ENCODE measurements around the gene METRN.

Gene METRN

DNA sequence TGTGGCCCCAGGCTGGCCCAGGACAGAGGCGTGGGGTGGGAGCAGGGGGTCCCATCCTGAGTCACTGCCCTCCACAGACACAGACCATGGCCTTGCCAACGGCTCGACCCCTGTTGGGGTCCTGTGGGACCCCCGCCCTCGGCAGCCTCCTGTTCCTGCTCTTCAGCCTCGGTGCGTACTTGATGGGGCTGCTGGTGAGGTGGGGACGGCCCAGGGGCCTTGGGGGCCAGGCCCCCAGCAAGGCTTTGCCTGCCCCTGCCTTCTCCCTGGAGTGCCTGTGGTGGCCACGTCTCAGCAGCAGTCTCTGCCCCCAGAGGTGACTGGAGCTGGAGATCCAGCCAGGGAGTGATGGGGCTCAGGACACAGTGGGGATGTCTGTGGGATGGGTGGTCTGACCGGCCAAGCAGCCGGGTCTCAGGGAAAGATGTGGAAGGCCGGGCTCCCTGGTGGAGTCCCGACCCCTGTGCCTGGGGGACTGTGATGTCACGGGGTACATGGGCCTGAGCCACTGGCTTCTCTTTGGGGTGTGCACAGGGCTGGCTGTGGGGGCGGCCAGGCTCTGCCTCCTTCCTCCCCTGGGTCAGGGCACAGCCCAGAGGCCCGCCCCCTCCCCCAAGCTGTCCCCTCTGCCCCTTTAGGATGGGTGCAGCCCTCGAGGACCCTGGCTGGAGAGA, 47.8 kb downstream of the METRN start:
- H2AFZ ChIP-seq, result no peak overlapping the region
- H3K9ac ChIP-seq, result no peak overlapping the region
- H3K4me1 ChIP-seq, result no peaks in the 10 kb centered on the region
- no peaks in the 10 kb centered on the region for H3K36me3 ChIP-seq (ENCODE audit: control insufficient read depth, insufficient read depth, low read length)
- no peaks in the 10 kb centered on the region for H3K27me3 ChIP-seq (ENCODE audit: control insufficient read depth, insufficient read depth, low read length)
- no peaks in the 10 kb centered on the region for H3K9me3 ChIP-seq (ENCODE audit: control insufficient read depth, low read length)
- H3K79me2 ChIP-seq, result no peaks in the 10 kb centered on the region
- no peak for TF ChIP-seq CTCF (IDR thresholded peaks at IDR 0.05)
- H3K4me2 ChIP-seq (ENCODE audit: low read length), result no peak overlapping the region
- no peak overlapping the region for H3K27ac ChIP-seq
- no peak overlapping the region for H3K4me3 ChIP-seq (ENCODE audit: low read depth, low read length)

- TF ChIP-seq CTCF (IDR thresholded peaks at IDR 0.05), result no peak
- Histone ChIP-seq H3K4me3 (ENCODE audit: low read depth, low read length) (no peak overlapping the region), H3K9me3 (ENCODE audit: control insufficient read depth, low read length) (no peaks in the 10 kb centered on the region), H3K36me3 (ENCODE audit: control insufficient read depth, insufficient read depth, low read length) (no peaks in the 10 kb centered on the region), H3K4me2 (ENCODE audit: low read length) (no peak overlapping the region), H3K27ac (no peak overlapping the region), H2AFZ (no peak overlapping the region), H3K9ac (no peak overlapping the region), H3K4me1 (no peaks in the 10 kb centered on the region), H3K27me3 (ENCODE audit: control insufficient read depth, insufficient read depth, low read length) (no peaks in the 10 kb centered on the region), H3K79me2 (no peaks in the 10 kb centered on the region)
These were observed 48.7 kb downstream of the METRN start for GRCh38 chr16:763369-764183.

DNA sequence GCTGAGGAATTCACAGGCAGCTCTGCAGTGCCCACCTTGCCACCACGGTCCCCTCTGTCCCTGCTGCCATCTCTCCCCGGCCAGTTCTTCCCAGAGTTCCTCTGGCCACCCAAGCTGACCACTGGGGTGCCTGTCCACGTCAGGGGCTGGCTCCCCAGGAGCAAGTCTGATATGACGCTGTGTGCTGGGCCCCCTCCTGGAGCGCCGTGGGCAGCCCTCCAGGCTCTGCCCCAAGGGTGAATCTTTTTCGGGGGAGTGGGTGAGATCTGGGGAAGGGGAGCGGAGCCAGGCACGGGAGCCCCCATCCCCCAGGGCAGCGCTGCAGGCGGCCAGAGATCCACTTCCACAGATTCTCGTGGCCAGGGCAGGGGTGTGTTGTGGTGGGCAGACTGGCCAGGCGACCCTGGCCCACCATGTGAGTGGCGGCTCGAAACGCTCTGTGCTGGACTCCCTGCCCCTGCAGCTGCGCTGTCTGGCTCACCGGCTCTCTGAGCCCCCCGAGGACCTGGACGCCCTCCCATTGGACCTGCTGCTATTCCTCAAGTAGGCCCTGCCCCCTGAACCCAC, 49.3 kb downstream of the METRN start:
- Histone ChIP-seq H2AFZ (no peak overlapping the region), H3K27ac (no peak overlapping the region), H3K4me2 (ENCODE audit: low read length) (no peak overlapping the region), H3K4me1 (no peaks in the 10 kb centered on the region), H3K9ac (no peak overlapping the region), H3K36me3 (ENCODE audit: control insufficient read depth, insufficient read depth, low read length) (no peaks in the 10 kb centered on the region), H3K4me3 (ENCODE audit: low read depth, low read length) (no peak overlapping the region), H3K79me2 (no peaks in the 10 kb centered on the region), H3K9me3 (ENCODE audit: control insufficient read depth, low read length) (no peaks in the 10 kb centered on the region), H3K27me3 (ENCODE audit: control insufficient read depth, insufficient read depth, low read length) (no peaks in the 10 kb centered on the region)
- TF ChIP-seq CTCF (IDR thresholded peaks at IDR 0.05), result no peak

DNA sequence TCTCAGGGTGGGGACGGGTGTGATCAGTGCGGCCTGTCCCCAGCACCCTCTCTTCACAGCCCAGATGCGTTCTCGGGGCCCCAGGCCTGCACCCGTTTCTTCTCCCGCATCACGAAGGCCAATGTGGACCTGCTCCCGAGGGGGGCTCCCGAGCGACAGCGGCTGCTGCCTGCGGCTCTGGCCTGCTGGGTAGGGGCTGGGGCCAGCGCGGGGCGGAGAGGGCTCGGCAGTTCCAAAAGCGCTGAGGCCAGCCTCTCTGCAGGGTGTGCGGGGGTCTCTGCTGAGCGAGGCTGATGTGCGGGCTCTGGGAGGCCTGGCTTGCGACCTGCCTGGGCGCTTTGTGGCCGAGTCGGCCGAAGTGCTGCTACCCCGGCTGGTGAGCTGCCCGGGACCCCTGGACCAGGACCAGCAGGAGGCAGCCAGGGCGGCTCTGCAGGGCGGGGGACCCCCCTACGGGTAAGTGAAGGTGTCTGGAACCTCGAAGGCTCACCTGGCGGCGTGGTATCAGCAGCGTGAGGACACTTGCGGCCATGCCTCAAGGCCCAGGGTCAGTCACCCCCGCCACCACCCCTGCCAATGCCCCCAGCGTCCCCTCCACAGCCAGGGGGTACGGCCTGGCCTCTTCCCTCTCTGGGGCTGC, 50.0 kb downstream of the METRN start:
- H3K27ac ChIP-seq, result no peak overlapping the region
- H3K4me1 ChIP-seq, result no peaks in the 10 kb centered on the region
- no peak overlapping the region for H3K4me2 ChIP-seq (ENCODE audit: low read length)
- no peak overlapping the region for H3K4me3 ChIP-seq (ENCODE audit: low read depth, low read length)
- no peaks in the 10 kb centered on the region for H3K9me3 ChIP-seq (ENCODE audit: control insufficient read depth, low read length)
- H3K36me3 ChIP-seq (ENCODE audit: control insufficient read depth, insufficient read depth, low read length), result no peaks in the 10 kb centered on the region
- H3K79me2 ChIP-seq, result no peaks in the 10 kb centered on the region
- H2AFZ ChIP-seq, result no peak overlapping the region
- no peaks in the 10 kb centered on the region for H3K27me3 ChIP-seq (ENCODE audit: control insufficient read depth, insufficient read depth, low read length)
- TF ChIP-seq CTCF (IDR thresholded peaks at IDR 0.05), result no peak
- H3K9ac ChIP-seq, result no peak overlapping the region
